ENCODE results near the gene ITGB6.

Gene ITGB6

GRCh38 chr2:160062292-160063005 is 137.6 kb downstream of the ITGB6 start, which contains the start of gene PLA2R1:
TSS of gene PLA2R1 (minus strand) at chr2:160062615. CDS start at chr2:160062403, 212 bp downstream.
- under 1% methylated on average over 36 of the region's 52 CpGs for WGBS (ENCODE audit: insufficient coverage)
- Histone ChIP-seq H3K36me3 (ENCODE audit: control insufficient read depth in 4 of 4, insufficient read depth in 4 of 4, low read length in 3 of 4) (no peaks in the 10 kb centered on the region), H3K27me3 (replicated peaks in 2 of 5; ENCODE audit: control insufficient read depth in 4 of 5, insufficient read depth in 5 of 5, low read length in 4 of 5) (peaks cover 0 to 8% (median 1%) of the 10 kb centered on the region in 5 experiments), H3K4me1 (ENCODE audit: control extremely low read depth in 1 of 4, control insufficient read depth in 4 of 4, insufficient read depth in 4 of 4, low read length in 3 of 4) (peaks cover 0 to 15% (median 12%) of the 10 kb centered on the region in 4 experiments), H3K27ac (ENCODE audit: insufficient read depth in 1 of 2, low read depth in 1 of 2, low read length in 2 of 2, poor library complexity in 1 of 2, severe bottlenecking in 2 of 2) (no peak within 1 kb of the TSS), H3K9me3 (ENCODE audit: control extremely low read depth in 1 of 5, control insufficient read depth in 4 of 5, insufficient read depth in 2 of 5, low read depth in 1 of 5, low read length in 4 of 5) (peaks cover 0 to 2% (median 0%) of the 10 kb centered on the region in 5 experiments), H3K4me3 (ENCODE audit: control insufficient read depth in 1 of 7, extremely low read depth in 1 of 7, insufficient read depth in 4 of 7, low read depth in 2 of 7, low read length in 6 of 7) (peak within 1 kb of the TSS; percentile 46 to 88 (median 64))
- POLR2A ChIA-PET: no interaction called here
- CTCF ChIA-PET: no interaction called here
- peak in 2 of 3 donors; percentile 45 to 62 for DNase-seq

- H3K4me1 ChIP-seq (ENCODE audit: control extremely low read depth in 1 of 4, control insufficient read depth in 4 of 4, insufficient read depth in 4 of 4, low read length in 3 of 4): peaks cover 0 to 15% (median 12%) of the 10 kb centered on the region in 4 experiments
- H3K9me3 ChIP-seq (ENCODE audit: control extremely low read depth in 1 of 5, control insufficient read depth in 4 of 5, insufficient read depth in 2 of 5, low read depth in 1 of 5, low read length in 4 of 5): no peaks in the 10 kb centered on the region
- 4% methylated on average over 18 of the region's 27 CpGs for WGBS (ENCODE audit: insufficient coverage)
- DNase-seq: peak in 2 of 3 donors; percentile 34 to 51
- CTCF ChIA-PET: no interaction called here
- H3K27me3 ChIP-seq (replicated peaks in 2 of 5; ENCODE audit: control insufficient read depth in 4 of 5, insufficient read depth in 5 of 5, low read length in 4 of 5): peaks cover 0 to 8% (median 1%) of the 10 kb centered on the region in 5 experiments
- peak overlapping the region; percentile 46 to 88 (median 64) for H3K4me3 ChIP-seq (ENCODE audit: control insufficient read depth in 1 of 7, extremely low read depth in 1 of 7, insufficient read depth in 4 of 7, low read depth in 2 of 7, low read length in 6 of 7)
- no peaks in the 10 kb centered on the region for H3K36me3 ChIP-seq (ENCODE audit: control insufficient read depth in 4 of 4, insufficient read depth in 4 of 4, low read length in 3 of 4)
- no peak overlapping the region for H3K27ac ChIP-seq (ENCODE audit: insufficient read depth in 1 of 2, low read depth in 1 of 2, low read length in 2 of 2, poor library complexity in 1 of 2, severe bottlenecking in 2 of 2)
- POLR2A ChIA-PET: no interaction called here
Observed at GRCh38 chr2:160061944-160062291, 138.2 kb downstream of the ITGB6 start.

- Histone ChIP-seq H3K4me1 (ENCODE audit: control extremely low read depth in 1 of 4, control insufficient read depth in 4 of 4, insufficient read depth in 4 of 4, low read length in 3 of 4) (peaks cover 0 to 15% (median 12%) of the 10 kb centered on the region in 4 experiments), H3K27ac (ENCODE audit: insufficient read depth in 1 of 2, low read depth in 1 of 2, low read length in 2 of 2, poor library complexity in 1 of 2, severe bottlenecking in 2 of 2) (no peak overlapping the region), H3K9me3 (ENCODE audit: control extremely low read depth in 1 of 5, control insufficient read depth in 4 of 5, insufficient read depth in 2 of 5, low read depth in 1 of 5, low read length in 4 of 5) (no peaks in the 10 kb centered on the region), H3K36me3 (ENCODE audit: control insufficient read depth in 4 of 4, insufficient read depth in 4 of 4, low read length in 3 of 4) (no peaks in the 10 kb centered on the region), H3K27me3 (replicated peaks in 2 of 5; ENCODE audit: control insufficient read depth in 4 of 5, insufficient read depth in 5 of 5, low read length in 4 of 5) (peaks cover 0 to 8% (median 1%) of the 10 kb centered on the region in 5 experiments), H3K4me3 (ENCODE audit: control insufficient read depth in 1 of 7, extremely low read depth in 1 of 7, insufficient read depth in 4 of 7, low read depth in 2 of 7, low read length in 6 of 7) (peak overlapping the region in 6 of 7 experiments; percentile 46 to 88 (median 69))
- POLR2A ChIA-PET: no interaction called here
- WGBS (ENCODE audit: insufficient coverage): 85% methylated on average over 18 of the region's 18 CpGs
- CTCF ChIA-PET: no interaction called here
- DNase-seq: peak in 1 of 3 donors; percentile 9
Observed at GRCh38 chr2:160061533-160061932, 138.5 kb downstream of the ITGB6 start.

GRCh38 chr2:160060297-160060696 is 139.8 kb downstream of the ITGB6 start:
- CTCF ChIA-PET: no interaction called here
- no peak for DNase-seq
- Histone ChIP-seq H3K36me3 (ENCODE audit: control insufficient read depth in 4 of 4, insufficient read depth in 4 of 4, low read length in 3 of 4) (no peaks in the 10 kb centered on the region), H3K4me3 (ENCODE audit: control insufficient read depth in 1 of 7, extremely low read depth in 1 of 7, insufficient read depth in 4 of 7, low read depth in 2 of 7, low read length in 6 of 7) (no peak overlapping the region), H3K4me1 (ENCODE audit: control extremely low read depth in 1 of 4, control insufficient read depth in 4 of 4, insufficient read depth in 4 of 4, low read length in 3 of 4) (peaks cover 0 to 15% (median 12%) of the 10 kb centered on the region in 4 experiments), H3K27ac (ENCODE audit: insufficient read depth in 1 of 2, low read depth in 1 of 2, low read length in 2 of 2, poor library complexity in 1 of 2, severe bottlenecking in 2 of 2) (no peak overlapping the region), H3K27me3 (replicated peaks in 2 of 5; ENCODE audit: control insufficient read depth in 4 of 5, insufficient read depth in 5 of 5, low read length in 4 of 5) (peaks cover 0 to 8% (median 1%) of the 10 kb centered on the region in 5 experiments), H3K9me3 (ENCODE audit: control extremely low read depth in 1 of 5, control insufficient read depth in 4 of 5, insufficient read depth in 2 of 5, low read depth in 1 of 5, low read length in 4 of 5) (no peaks in the 10 kb centered on the region)
- 83% methylated on average over 1 of the region's 2 CpGs for WGBS (ENCODE audit: insufficient coverage)
- POLR2A ChIA-PET: no interaction called here

- no peak for DNase-seq
- Histone ChIP-seq H3K4me3 (ENCODE audit: control insufficient read depth in 1 of 7, extremely low read depth in 1 of 7, insufficient read depth in 4 of 7, low read depth in 2 of 7, low read length in 6 of 7) (no peak overlapping the region), H3K27me3 (replicated peaks in 2 of 5; ENCODE audit: control insufficient read depth in 4 of 5, insufficient read depth in 5 of 5, low read length in 4 of 5) (peaks cover 0 to 8% (median 1%) of the 10 kb centered on the region in 5 experiments), H3K36me3 (ENCODE audit: control insufficient read depth in 4 of 4, insufficient read depth in 4 of 4, low read length in 3 of 4) (no peaks in the 10 kb centered on the region), H3K4me1 (ENCODE audit: control extremely low read depth in 1 of 4, control insufficient read depth in 4 of 4, insufficient read depth in 4 of 4, low read length in 3 of 4) (peaks cover 0 to 5% (median 4%) of the 10 kb centered on the region in 4 experiments), H3K27ac (ENCODE audit: insufficient read depth in 1 of 2, low read depth in 1 of 2, low read length in 2 of 2, poor library complexity in 1 of 2, severe bottlenecking in 2 of 2) (no peak overlapping the region), H3K9me3 (ENCODE audit: control extremely low read depth in 1 of 5, control insufficient read depth in 4 of 5, insufficient read depth in 2 of 5, low read depth in 1 of 5, low read length in 4 of 5) (no peaks in the 10 kb centered on the region)
- ChIA-PET CTCF (no interaction called here), POLR2A (interaction anchor here (0.9 kb wide), 1 partner anchor 151 kb away, joined by 3 read pairs; no protein-coding TSS in a partner anchor)
- 82% methylated on average over 2 of the region's 2 CpGs for WGBS (ENCODE audit: insufficient coverage)
Observed at GRCh38 chr2:160057356-160057755, 142.7 kb downstream of the ITGB6 start.

- H3K27ac ChIP-seq (ENCODE audit: insufficient read depth in 1 of 2, low read depth in 1 of 2, low read length in 2 of 2, poor library complexity in 1 of 2, severe bottlenecking in 2 of 2): no peak overlapping the region
- POLR2A ChIA-PET: no interaction called here
Observed at GRCh38 chr2:160055726-160056108, 144.4 kb downstream of the ITGB6 start.

GRCh38 chr2:160054984-160055725 is 144.9 kb downstream of the ITGB6 start:
- peaks cover 0 to 1% (median 0%) of the 10 kb centered on the region in 5 experiments for H3K27me3 ChIP-seq (replicated peaks in 2 of 5; ENCODE audit: control insufficient read depth in 4 of 5, insufficient read depth in 5 of 5, low read length in 4 of 5)
- no peak for DNase-seq
- H3K4me3 ChIP-seq (ENCODE audit: control insufficient read depth in 1 of 7, extremely low read depth in 1 of 7, insufficient read depth in 4 of 7, low read depth in 2 of 7, low read length in 6 of 7): no peak overlapping the region
- CTCF ChIA-PET: interaction anchor here (1.0 kb wide), 1 partner anchor 18 kb away, joined by 3 read pairs; no protein-coding TSS in a partner anchor
- no peaks in the 10 kb centered on the region for H3K9me3 ChIP-seq (ENCODE audit: control extremely low read depth in 1 of 5, control insufficient read depth in 4 of 5, insufficient read depth in 2 of 5, low read depth in 1 of 5, low read length in 4 of 5)
- H3K27ac ChIP-seq (ENCODE audit: insufficient read depth in 1 of 2, low read depth in 1 of 2, low read length in 2 of 2, poor library complexity in 1 of 2, severe bottlenecking in 2 of 2): no peak overlapping the region
- 98% methylated on average over 4 of the region's 7 CpGs for WGBS (ENCODE audit: insufficient coverage)
- POLR2A ChIA-PET: no interaction called here
- H3K36me3 ChIP-seq (ENCODE audit: control insufficient read depth in 4 of 4, insufficient read depth in 4 of 4, low read length in 3 of 4): no peaks in the 10 kb centered on the region
- no peaks in the 10 kb centered on the region for H3K4me1 ChIP-seq (ENCODE audit: control extremely low read depth in 1 of 4, control insufficient read depth in 4 of 4, insufficient read depth in 4 of 4, low read length in 3 of 4)

More at GRCh38 chr2:160055726-160056108, 144.4 kb downstream of the ITGB6 start:
- CTCF ChIA-PET: no interaction called here
- H3K4me1 ChIP-seq (ENCODE audit: control extremely low read depth in 1 of 4, control insufficient read depth in 4 of 4, insufficient read depth in 4 of 4, low read length in 3 of 4): no peaks in the 10 kb centered on the region
- no peak for DNase-seq
- H3K27me3 ChIP-seq (replicated peaks in 2 of 5; ENCODE audit: control insufficient read depth in 4 of 5, insufficient read depth in 5 of 5, low read length in 4 of 5): peaks cover 0 to 1% (median 0%) of the 10 kb centered on the region in 5 experiments
- WGBS (ENCODE audit: insufficient coverage): 94% methylated on average over 5 of the region's 7 CpGs
- no peak overlapping the region for H3K4me3 ChIP-seq (ENCODE audit: control insufficient read depth in 1 of 7, extremely low read depth in 1 of 7, insufficient read depth in 4 of 7, low read depth in 2 of 7, low read length in 6 of 7)
- H3K9me3 ChIP-seq (ENCODE audit: control extremely low read depth in 1 of 5, control insufficient read depth in 4 of 5, insufficient read depth in 2 of 5, low read depth in 1 of 5, low read length in 4 of 5): no peaks in the 10 kb centered on the region
- H3K36me3 ChIP-seq (ENCODE audit: control insufficient read depth in 4 of 4, insufficient read depth in 4 of 4, low read length in 3 of 4): no peaks in the 10 kb centered on the region

Data from common myeloid progenitor, CD34-positive (primary cell).